Dendritic cell treated with granulocyte-macrophage colony-stimulating factor and Interleukin-4, amounts not matched to agents 40 ng/mL and 50 ng/mL, for 4 days (primary cell): ENCODE data around the gene IL1A.

ENCODE experiments used
- H3K27ac Mint-ChIP-seq: one replicate; pipeline ENCODE4 v1.8.0; 2022; ENCODE audit warnings: mild to moderate bottlenecking, mixed read lengths
- H3K27me3 Mint-ChIP-seq: one replicate; pipeline ENCODE4 v1.8.0; 2022; ENCODE audit warnings: mild to moderate bottlenecking, mixed read lengths
- H3K36me3 Mint-ChIP-seq: one replicate; pipeline ENCODE4 v1.8.0; 2022; ENCODE audit warnings: low read depth, mixed read lengths
- H3K4me1 Mint-ChIP-seq: one replicate; pipeline ENCODE4 v1.8.0; 2022; ENCODE audit warnings: low read depth, mixed read lengths
- H3K4me3 Mint-ChIP-seq: one replicate; pipeline ENCODE4 v1.8.0; 2022; ENCODE audit warnings: mild to moderate bottlenecking, moderate library complexity, mixed read lengths
- H3K9me3 Mint-ChIP-seq: one replicate; pipeline ENCODE4 v1.8.0; 2022; ENCODE audit warnings: mixed read lengths
- intact Hi-C: fragments of 100-400 bp; cut with micrococcal nuclease; formaldehyde crosslinking; loops from one replicate; pipeline ENCODE4 v1.15.0; 2022

Gene IL1A

DNA sequence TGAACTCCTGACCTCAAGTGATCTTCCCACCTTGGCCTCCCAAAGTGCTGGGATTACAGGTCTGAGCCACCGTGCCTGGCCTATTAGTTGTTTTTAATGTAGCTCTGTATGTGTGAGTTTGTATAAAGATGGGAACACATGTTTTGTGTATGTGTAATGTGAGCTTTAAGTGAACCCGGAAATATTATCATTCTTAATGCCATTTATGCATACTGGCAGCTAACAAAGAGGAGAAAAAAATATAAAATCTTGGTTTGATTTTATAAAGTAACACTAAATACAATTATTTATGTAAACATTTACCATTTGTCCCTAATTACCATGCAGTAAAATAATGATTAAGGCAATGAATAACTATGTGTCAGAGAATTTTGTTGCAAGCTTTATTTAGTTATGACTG lies 10.7 kb downstream of the IL1A start:
- H3K4me3 Mint-ChIP-seq, result no peak overlapping the region
- intact Hi-C loops, result no loop called here
- peaks cover 2% of the 10 kb centered on the region for H3K27me3 Mint-ChIP-seq
- peaks cover 13% of the 10 kb centered on the region for H3K36me3 Mint-ChIP-seq
- peaks cover 37% of the 10 kb centered on the region for H3K4me1 Mint-ChIP-seq
- H3K9me3 Mint-ChIP-seq, result no peaks in the 10 kb centered on the region
- no peak overlapping the region for H3K27ac Mint-ChIP-seq

DNA sequence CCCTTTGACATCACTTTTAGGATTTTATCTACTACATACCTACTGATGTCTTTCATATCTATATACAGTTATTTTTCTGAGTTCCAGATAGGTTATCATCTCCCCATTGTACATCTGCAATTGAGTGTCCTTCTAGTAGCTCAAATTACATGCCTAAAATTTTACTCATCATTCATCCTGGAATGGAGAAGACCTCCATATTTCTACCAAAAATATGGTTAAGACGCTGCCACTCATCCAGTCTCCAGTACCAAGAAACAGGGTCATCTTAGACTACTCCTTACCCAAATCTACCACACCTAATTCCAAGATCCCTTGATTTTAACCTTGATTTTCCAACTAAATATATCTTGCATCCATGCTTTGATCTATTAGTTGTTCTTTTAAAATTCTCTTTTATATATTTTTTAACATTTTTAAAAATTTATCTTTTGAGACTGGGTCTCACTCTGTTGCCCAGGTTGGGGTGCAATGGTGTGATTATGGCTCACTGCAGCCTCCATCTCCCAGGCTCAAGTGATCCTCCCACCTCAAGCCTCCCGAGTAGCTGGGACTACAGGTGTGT lies 11.3 kb downstream of the IL1A start:
- H3K4me3 Mint-ChIP-seq, result no peak overlapping the region
- H3K9me3 Mint-ChIP-seq, result no peaks in the 10 kb centered on the region
- peaks cover 40% of the 10 kb centered on the region for H3K4me1 Mint-ChIP-seq
- H3K36me3 Mint-ChIP-seq, result peaks cover 13% of the 10 kb centered on the region
- peaks cover 2% of the 10 kb centered on the region for H3K27me3 Mint-ChIP-seq
- intact Hi-C loops, result no loop called here
- H3K27ac Mint-ChIP-seq, result no peak overlapping the region

DNA sequence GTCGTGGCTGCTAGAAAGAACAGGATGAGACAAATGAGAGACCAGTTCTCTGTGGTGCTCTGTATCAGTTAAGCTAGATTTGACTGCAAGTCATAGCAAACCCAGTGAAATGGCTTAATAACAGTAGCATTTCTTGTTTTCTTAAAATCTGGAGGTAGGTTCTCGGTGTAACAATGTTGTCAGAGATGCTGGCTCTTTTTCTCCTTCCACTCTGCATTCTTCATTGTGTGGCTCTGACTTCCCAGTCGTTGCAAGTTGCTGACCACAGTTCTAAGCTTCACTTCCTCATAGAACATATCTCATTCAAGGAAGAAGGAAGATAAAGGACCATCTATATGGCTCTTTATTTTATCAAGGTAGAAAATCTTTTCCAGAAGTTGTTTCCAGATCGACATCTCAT lies 12.0 kb downstream of the IL1A start:
- Mint-ChIP-seq H3K36me3 (peaks cover 7% of the 10 kb centered on the region), H3K27ac (no peak overlapping the region), H3K9me3 (no peaks in the 10 kb centered on the region), H3K4me3 (no peak overlapping the region), H3K4me1 (peaks cover 41% of the 10 kb centered on the region), H3K27me3 (peaks cover 2% of the 10 kb centered on the region)
- intact Hi-C loops, result no loop called here

DNA sequence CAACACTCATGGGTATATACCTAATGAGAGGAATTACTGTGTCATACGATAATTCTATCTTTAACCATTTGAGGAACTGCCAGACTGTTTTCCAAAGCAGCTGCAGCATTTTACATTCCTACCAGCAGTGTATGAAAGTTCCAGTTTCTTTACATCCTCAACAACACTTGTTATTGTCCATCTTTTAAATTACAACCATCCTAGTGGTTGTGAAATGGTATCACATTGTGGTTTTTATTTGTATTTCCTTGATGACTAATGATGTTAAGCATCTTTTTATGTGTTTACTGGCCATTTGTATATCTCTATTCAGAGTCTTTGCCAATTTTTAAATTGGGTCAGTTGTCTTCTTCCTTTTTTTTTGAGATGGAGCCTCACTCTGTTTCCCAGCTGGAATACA lies 15.9 kb downstream of the IL1A start:
- no peaks in the 10 kb centered on the region for H3K27me3 Mint-ChIP-seq
- H3K9me3 Mint-ChIP-seq, result no peaks in the 10 kb centered on the region
- intact Hi-C loops, result loop anchor here (10.0 kb wide), 1 partner anchor 46 kb away; no protein-coding TSS in a partner anchor
- H3K36me3 Mint-ChIP-seq, result peaks cover 9% of the 10 kb centered on the region
- H3K4me1 Mint-ChIP-seq, result peaks cover 55% of the 10 kb centered on the region
- no peak overlapping the region for H3K4me3 Mint-ChIP-seq
- H3K27ac Mint-ChIP-seq, result no peak overlapping the region

DNA sequence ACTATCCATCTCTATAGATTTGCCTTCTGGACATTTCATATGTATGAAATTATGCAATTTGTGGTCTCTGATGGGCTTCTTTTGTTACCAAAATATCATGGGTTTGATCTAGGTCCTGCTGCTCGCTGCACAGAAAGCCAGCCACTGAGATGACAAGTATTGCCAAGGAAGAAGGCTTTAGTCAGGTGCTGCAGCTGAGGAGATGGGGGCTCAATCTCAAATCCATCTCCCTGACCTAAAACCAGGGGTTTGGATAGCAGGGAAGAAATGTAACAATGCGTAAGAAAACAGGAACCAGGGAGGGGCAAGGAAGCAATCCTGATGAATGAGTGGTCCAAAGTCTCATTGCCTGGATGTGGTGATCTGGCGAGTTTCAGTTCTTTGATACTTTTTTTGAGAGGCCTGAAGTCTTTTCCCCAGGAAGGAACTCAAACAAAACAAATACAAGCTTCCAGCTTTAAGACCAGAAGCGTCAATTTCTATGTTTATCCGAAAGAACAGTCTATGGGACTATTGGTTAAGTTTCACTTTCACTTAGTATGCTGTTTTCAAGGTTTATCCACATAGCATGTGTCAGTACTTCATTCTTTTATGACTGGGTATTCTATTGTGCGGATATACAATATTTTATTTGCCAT lies 16.5 kb downstream of the IL1A start:
- intact Hi-C loops, result loop anchor here (10.0 kb wide), 1 partner anchor 47 kb away; no protein-coding TSS in a partner anchor
- H3K4me1 Mint-ChIP-seq, result peaks cover 55% of the 10 kb centered on the region
- H3K36me3 Mint-ChIP-seq, result peaks cover 9% of the 10 kb centered on the region
- H3K9me3 Mint-ChIP-seq, result no peaks in the 10 kb centered on the region
- peak overlapping the region; percentile 34 for H3K4me3 Mint-ChIP-seq
- H3K27me3 Mint-ChIP-seq, result no peaks in the 10 kb centered on the region
- peak overlapping the region; percentile 54 for H3K27ac Mint-ChIP-seq

DNA sequence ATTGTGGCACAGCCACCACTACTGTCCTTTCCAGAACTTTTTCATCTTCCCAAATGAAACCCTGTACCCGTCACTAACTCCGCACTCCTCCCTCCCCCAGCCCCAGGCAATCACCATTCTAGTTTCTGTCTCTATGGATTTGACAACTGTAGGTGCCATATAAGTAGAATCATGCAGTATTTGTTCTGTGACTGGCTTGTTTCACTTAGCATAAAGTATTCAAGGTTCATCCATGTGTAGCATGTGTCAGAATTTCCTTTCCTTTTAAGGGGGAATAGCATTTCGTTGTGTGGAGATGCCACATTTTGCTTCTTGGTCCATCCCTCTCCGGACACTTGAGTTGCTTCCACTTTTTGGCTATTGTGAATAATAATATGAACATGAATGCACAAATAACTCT lies 19.0 kb downstream of the IL1A start:
- Mint-ChIP-seq H3K4me1 (peaks cover 50% of the 10 kb centered on the region), H3K27ac (peak overlapping the region; percentile 82)
- intact Hi-C loops, result loop anchor here (10.0 kb wide), 1 partner anchor 50 kb away; no protein-coding TSS in a partner anchor

DNA sequence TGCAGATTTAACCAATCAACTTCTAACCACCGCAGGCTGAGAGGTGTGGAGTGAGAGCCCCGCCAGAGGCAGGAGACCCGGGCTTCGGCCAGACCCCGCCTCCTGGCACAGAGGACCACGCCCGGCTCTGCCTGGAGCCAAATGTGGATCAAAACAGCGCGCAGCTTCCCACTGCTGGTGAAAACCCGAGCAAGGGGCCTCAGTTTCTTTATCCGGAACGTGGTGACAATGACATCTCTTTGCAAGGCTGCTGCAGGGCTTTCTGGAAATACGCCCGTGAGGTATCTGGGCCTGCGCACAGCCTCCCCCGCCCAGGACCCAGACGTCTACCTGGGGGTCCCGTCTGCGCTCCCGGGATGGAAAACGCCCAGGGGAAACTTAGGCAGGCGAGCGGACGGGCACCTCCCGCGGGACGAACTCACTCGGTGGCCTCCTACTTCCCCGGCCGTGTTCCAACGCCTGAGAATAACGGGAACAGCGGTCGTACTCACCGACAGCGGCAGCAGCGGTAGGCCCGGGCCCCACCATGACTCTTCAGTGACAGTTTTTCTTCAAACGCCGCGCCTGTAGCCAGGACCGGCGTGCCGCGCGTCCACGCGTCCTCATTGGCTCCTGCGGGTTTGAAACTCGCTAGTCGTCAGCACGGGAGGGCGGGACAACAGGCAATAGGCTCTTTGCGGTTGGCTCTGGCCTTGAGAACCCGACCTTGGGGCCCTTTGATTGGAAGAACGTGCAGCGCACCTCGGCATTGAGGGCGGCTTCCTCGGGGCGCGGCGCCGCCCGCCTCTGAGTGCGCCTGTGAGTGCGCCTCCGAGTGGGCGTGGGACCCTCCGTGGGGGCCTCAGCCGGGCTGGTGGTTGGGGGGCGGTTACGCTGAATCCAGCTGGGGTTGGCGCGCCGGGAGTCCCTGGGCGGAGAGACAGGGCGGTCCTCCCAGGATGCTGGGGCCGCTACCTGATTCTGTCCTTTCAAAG lies 19.9 kb downstream of the IL1A start, which contains the start of gene CKAP2L:
TSS of gene CKAP2L (minus strand) at position 539 of the 974 bp plus-strand sequence. CDS start at position 528, 11 bp downstream.
- H3K4me3 Mint-ChIP-seq, result peak within 1 kb of the TSS; percentile 97

More for the DNA sequence above, 19.0 kb downstream of the IL1A start:
- Mint-ChIP-seq H3K9me3 (no peaks in the 10 kb centered on the region), H3K36me3 (peaks cover 9% of the 10 kb centered on the region), H3K4me3 (peak overlapping the region; percentile 97), H3K27me3 (no peaks in the 10 kb centered on the region)

DNA sequence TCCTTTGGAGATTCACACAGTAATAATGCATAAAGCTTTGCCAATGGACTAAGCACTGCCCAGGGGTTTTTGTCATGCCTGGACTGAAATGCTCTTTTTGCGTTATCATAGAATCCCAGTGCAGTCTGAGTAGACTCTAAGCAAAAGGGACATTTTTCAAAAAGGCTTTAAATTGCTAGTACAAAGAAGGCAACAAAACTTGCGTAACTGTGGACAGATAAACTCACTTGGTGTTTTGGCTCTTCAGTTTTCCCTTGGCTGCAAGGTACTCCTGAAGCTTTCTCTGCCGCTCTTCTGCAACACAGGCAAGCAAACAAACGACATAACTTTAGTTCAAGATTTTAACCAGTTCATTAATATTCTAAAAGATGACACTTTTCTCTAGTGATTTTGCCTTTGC lies 22.0 kb downstream of the IL1A start:
- peaks cover 37% of the 10 kb centered on the region for H3K4me1 Mint-ChIP-seq
- H3K27me3 Mint-ChIP-seq, result no peaks in the 10 kb centered on the region
- intact Hi-C loops, result loop anchor here (10.0 kb wide), 1 partner anchor 53 kb away; no protein-coding TSS in a partner anchor
- no peak overlapping the region for H3K27ac Mint-ChIP-seq
- H3K9me3 Mint-ChIP-seq, result no peaks in the 10 kb centered on the region
- no peak overlapping the region for H3K4me3 Mint-ChIP-seq
- H3K36me3 Mint-ChIP-seq, result peaks cover 9% of the 10 kb centered on the region

More for the DNA sequence above, 19.9 kb downstream of the IL1A start, which contains the start of gene CKAP2L:
- H3K4me1 Mint-ChIP-seq, result peaks cover 50% of the 10 kb centered on the region
- no peaks in the 10 kb centered on the region for H3K27me3 Mint-ChIP-seq
- H3K9me3 Mint-ChIP-seq, result no peaks in the 10 kb centered on the region
- H3K36me3 Mint-ChIP-seq, result peaks cover 9% of the 10 kb centered on the region
- intact Hi-C loops, result loop anchor here (10.0 kb wide), 1 partner anchor 50 kb away; no protein-coding TSS in a partner anchor
- H3K27ac Mint-ChIP-seq, result peak within 1 kb of the TSS; percentile 82

DNA sequence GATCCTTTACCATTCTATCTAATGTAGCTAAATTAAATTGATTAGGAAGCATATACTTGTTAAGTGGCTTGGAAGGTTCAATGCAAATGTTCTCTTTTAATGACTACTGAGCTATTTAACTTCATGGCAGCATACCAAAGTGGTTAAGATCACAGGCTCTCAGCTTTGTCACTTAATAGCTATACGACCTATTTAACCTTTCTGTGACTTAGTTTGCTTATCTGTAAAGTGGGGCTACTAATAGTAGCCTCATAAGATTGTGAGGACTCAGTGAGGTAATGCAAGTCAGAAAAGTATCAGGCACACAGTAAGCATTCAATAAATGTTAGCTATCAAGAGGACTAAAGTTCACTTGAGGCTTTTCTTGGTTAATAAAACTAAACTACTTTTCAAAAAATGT lies 24.1 kb downstream of the IL1A start:
- Mint-ChIP-seq H3K9me3 (no peaks in the 10 kb centered on the region), H3K4me3 (no peak overlapping the region), H3K4me1 (peaks cover 27% of the 10 kb centered on the region), H3K36me3 (peaks cover 9% of the 10 kb centered on the region), H3K27ac (no peak overlapping the region), H3K27me3 (no peaks in the 10 kb centered on the region)
- intact Hi-C loops, result loop anchor here (10.0 kb wide), 1 partner anchor 55 kb away; no protein-coding TSS in a partner anchor

DNA sequence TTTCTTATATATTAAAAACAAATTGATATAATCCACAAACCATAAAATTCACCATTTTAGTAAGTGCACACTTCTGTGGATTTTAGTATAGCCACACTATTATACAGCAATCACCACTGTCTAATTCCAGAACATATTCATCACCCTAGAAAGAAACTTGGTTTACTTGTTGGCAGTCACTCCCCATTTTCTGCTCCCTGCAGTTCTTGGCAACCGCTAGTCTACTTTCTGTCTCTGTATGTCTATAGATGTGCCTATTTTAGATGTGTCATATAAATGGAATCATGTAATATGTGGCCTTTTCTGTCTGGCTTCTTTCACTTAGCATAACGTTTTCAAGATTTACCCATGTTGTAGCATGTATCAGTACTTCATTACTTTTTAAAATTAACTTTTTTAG lies 25.6 kb downstream of the IL1A start:
- Mint-ChIP-seq H3K4me3 (no peak overlapping the region), H3K9me3 (no peaks in the 10 kb centered on the region), H3K27me3 (no peaks in the 10 kb centered on the region), H3K4me1 (peaks cover 23% of the 10 kb centered on the region), H3K36me3 (no peaks in the 10 kb centered on the region), H3K27ac (no peak overlapping the region)
- intact Hi-C loops, result no loop called here

DNA sequence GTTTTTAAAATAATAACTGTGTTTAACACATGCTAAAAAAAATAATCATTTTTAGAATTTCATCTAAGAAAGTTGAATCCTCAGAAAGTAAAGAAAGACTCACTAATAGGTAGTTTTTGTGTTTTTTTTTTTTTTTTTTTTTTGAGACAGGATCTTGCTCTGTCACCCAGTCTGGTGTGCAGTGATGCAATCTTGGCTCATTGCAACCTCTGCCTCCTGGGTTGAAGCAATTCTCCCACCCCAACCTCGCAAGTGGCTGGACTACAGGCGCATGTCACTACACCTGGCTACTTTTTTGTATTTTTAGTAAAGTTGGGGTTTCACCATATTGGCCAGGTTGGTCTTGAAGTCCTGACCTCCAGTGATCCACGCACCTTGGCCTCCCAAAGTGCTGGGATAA lies 27.0 kb downstream of the IL1A start:
- no peak overlapping the region for H3K4me3 Mint-ChIP-seq
- no peaks in the 10 kb centered on the region for H3K36me3 Mint-ChIP-seq
- H3K9me3 Mint-ChIP-seq, result no peaks in the 10 kb centered on the region
- intact Hi-C loops, result no loop called here
- H3K4me1 Mint-ChIP-seq, result peaks cover 16% of the 10 kb centered on the region
- H3K27me3 Mint-ChIP-seq, result no peaks in the 10 kb centered on the region
- H3K27ac Mint-ChIP-seq, result no peak overlapping the region

DNA sequence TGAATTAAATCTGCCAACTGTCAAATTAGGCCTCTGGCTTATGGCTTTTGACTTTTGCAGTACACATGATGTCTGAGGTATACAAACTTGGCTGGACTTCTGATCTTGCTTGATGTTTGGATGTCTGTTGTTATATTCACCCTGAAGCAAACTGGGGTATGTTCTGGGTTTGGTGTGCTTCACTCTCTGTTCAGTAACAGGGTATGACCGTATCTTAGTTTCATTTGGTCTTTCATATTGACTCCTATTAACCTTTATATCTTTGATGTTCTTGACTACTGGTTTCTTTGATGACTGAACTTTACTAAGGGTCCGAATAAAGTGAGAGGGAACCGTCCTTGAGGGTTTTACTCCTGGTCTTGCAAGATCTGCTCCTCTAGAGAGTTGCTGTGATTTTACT lies 28.1 kb downstream of the IL1A start:
- Mint-ChIP-seq H3K36me3 (no peaks in the 10 kb centered on the region), H3K4me1 (peaks cover 10% of the 10 kb centered on the region), H3K9me3 (no peaks in the 10 kb centered on the region), H3K4me3 (no peak overlapping the region), H3K27ac (no peak overlapping the region), H3K27me3 (no peaks in the 10 kb centered on the region)
- intact Hi-C loops, result no loop called here

DNA sequence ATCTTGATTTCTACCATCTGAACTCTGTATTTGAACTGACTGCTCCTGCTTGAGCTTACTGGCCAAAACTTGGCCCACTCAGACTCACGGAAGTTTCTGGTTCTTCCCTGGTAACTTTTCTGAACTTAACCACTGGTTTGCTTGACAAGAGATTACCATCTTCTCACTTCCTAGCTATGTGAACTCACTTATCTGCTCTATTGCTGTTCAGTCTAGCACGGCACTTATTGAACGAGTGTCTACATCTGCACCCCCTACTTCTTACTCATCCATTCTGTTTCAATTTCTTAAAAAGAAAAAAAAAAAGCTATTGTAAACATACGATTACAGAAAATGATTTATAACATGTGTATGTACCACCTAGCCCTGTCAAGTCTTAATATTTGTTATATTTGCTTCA lies 28.8 kb downstream of the IL1A start:
- intact Hi-C loops, result no loop called here
- H3K4me1 Mint-ChIP-seq, result peaks cover 10% of the 10 kb centered on the region
- H3K4me3 Mint-ChIP-seq, result no peak overlapping the region
- no peaks in the 10 kb centered on the region for H3K27me3 Mint-ChIP-seq
- no peaks in the 10 kb centered on the region for H3K9me3 Mint-ChIP-seq
- no peaks in the 10 kb centered on the region for H3K36me3 Mint-ChIP-seq
- no peak overlapping the region for H3K27ac Mint-ChIP-seq

DNA sequence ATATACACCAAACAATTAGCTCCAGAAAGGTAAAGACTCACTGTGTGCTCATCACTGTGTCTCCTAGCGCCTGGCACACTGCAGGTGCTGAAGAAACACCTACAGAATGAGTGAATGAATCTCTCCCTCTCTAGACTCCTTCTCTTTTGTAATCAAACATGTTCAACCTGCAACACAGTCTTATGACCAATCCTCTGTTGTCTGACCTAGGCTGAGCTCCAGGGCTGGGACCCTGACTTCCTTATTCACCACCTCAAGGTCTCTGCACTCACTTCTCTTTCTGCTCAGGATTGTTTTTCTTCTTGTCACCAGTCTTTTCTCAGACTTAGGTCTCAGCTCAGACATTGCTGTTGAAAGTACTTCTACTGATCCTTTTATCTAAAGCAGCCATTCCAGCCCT lies 29.7 kb downstream of the IL1A start:
- H3K4me3 Mint-ChIP-seq, result no peak overlapping the region
- no peaks in the 10 kb centered on the region for H3K27me3 Mint-ChIP-seq
- H3K9me3 Mint-ChIP-seq, result no peaks in the 10 kb centered on the region
- H3K4me1 Mint-ChIP-seq, result peaks cover 17% of the 10 kb centered on the region
- H3K27ac Mint-ChIP-seq, result peak overlapping the region; percentile 50
- intact Hi-C loops, result no loop called here
- H3K36me3 Mint-ChIP-seq, result no peaks in the 10 kb centered on the region
